GM20000 (cell line): ENCODE results near the gene MRPS18A.

ENCODE experiments used
- DNase-seq: peaks from one replicate; pipeline ENCODE4 v3.0.0; 2012; ENCODE audit warnings: low spot score
- CTCF ChIP-seq: IDR thresholded peaks from 2 replicates; pipeline ENCODE4 v1.5.1; 2012; ENCODE audit warnings: mild to moderate bottlenecking, control low read depth; ENCODE audit errors: extremely low read depth, missing control alignments

The MRPS18A gene

DNA sequence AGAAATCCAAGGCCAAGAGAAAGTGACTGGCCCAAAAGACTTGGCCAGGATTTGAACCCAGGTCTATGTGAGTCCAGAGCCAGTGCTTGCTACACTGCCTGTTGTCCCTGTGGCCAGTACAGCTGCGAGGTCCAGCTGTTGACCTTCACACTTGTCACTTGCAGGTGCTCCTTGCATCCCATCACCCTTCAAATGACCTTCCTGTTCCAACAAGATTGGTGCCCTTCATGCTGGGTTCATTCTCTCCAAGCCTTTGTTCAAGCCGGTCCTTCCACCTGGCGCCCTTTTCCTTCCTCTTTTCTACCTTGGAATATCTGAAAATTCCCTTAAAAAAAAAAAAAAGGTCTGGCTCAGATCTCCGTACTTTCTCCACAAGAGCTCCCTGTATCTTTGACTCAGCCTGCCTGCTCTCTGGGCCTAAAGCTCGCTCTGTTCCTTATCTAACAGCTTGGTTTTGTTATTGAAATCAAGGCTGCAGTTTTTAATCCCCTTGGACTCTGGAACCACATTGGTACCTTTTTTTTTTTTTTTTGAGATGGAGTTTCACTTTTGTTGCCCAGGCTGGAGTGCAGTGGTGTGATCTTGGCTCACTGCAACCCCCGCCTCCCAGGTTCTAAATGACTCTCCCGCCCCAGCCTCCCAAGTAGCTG is 22.2 kb upstream of the MRPS18A start:
- DNase-seq, result no peak
- no peak for TF ChIP-seq CTCF

GRCh38 chr6:43708860-43709653 is 21.5 kb upstream of the MRPS18A start:
- no peak for DNase-seq
- TF ChIP-seq CTCF, result no peak

GRCh38 chr6:43707767-43708166 is 20.2 kb upstream of the MRPS18A start:
- TF ChIP-seq CTCF, result no peak
- DNase-seq, result no peak

DNA sequence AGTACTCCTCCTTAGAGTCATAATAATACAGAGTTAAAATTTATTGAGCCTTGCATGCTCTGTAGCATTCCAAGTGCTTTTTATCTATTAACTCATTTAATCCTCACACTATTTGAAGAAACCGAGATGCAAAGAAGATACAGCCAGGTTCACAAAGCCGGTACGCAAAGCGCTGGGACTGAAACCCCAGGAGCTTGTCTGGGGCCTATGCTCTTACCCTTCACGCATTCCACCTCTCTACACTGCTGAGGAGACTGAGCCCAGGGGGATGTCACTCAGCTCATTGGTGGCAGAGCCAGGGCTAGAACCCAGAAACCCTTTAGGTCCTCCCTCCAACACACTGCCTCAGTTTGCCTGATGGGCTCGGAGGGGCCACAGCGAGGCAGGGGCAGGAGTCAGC is 19.7 kb upstream of the MRPS18A start:
- no peak for TF ChIP-seq CTCF
- DNase-seq, result no peak

DNA sequence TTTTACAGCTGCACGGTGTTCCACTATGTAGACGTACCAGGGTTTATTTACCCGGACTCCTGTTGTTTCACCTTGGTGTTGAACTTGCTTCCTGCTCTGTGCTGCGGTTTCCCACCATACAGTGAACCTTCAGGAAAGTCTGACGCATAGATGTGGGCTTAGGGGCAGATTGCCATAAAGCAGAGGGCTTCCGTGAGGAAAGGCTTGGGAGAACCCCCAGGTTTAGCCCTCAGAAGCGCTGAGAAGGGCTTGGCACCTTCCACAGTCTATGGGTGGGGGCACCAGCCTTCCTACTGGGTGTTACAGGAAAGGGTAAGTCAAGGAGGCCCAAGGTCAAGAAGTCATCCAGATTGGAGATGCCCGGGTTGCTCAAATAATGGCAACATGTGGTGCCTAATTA is 19.2 kb upstream of the MRPS18A start:
- DNase-seq, result no peak

GRCh38 chr6:43705996-43706395 is 18.4 kb upstream of the MRPS18A start:
- no peak for TF ChIP-seq CTCF
- no peak for DNase-seq

More for the DNA sequence above, 19.2 kb upstream of the MRPS18A start:
- no peak for TF ChIP-seq CTCF
